H1 (cell line): ENCODE measurements around the gene BMPR1A. TPM values are rescaled to one million over a fixed set of nuclear protein-coding genes. Genes with fewer than 3 reads are reported as not detected.

Experiments
- EGR1 ChIP-seq: IDR thresholded peaks from 2 replicates; pipeline ENCODE4 v1.6.1; 2011; ENCODE audit warnings: low read depth, low read length, borderline replicate concordance
- GABPA ChIP-seq: IDR thresholded peaks from 2 replicates; pipeline ENCODE4 v1.6.1; 2011; ENCODE audit warnings: mild to moderate bottlenecking, low read length, moderate library complexity, borderline replicate concordance; ENCODE audit not compliant: insufficient read depth
- TAF1 ChIP-seq: IDR thresholded peaks from 2 replicates; pipeline ENCODE4 v1.6.1; 2011; ENCODE audit warnings: mild to moderate bottlenecking, low read depth, low read length
- polyA plus RNA-seq, 7 experiments: library from polyadenylated mRNA; depleted of rRNA in 3 of 7; stranded (reverse) in 5 of 7; unstranded in 2 of 7; fragments of >200 nt in 5 of 7; fragments of 200-250 nt in 2 of 7; gene quantifications; 1 replicate in 5 of 7; 2 replicates in 1 of 7; 4 replicates in 1 of 7; pipeline versions ENCODE4 v1.2.1 to v1.2.3, GENCODE V29; 2011 to 2013; ENCODE audit warnings: missing spikeins in 2 of 7, mixed read lengths in 2 of 7
- total RNA-seq: library from RNA; stranded (reverse); fragmentation: NEBNext Ultra II Directional; extraction: Animal tissue kit (Norgen Biotek cat#: 25700); gene quantifications from 2 replicates; pipeline ENCODE4 v1.2.1, GENCODE V29; 2021

BMPR1A gene
- total and polyA plus RNA-seq, 2 of the 8 experiments (the other 6 are each of a cell fraction or from before 2014, with no cell fraction given): 34.4 to 129 TPM

DNA sequence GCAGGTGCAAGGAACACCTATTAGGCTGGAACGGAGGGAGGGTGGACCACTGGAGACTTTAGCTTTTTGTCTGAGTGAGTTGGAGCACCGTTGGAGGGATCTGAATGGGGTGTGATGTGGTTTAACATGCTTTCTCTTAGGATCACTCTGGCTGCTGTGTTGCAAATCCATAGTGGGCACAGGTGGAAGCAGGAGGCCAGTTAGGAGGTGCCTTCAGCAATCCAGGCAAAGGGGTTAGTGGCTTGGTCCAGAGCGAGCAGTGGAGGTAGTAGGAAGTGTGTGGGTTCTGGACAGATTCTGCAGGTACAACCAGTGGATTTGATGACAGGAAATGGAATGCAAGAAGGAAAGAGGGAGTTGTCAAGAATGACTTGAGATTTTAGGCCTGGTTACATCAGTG is 106.0 kb downstream of the BMPR1A start (continued):
- TF ChIP-seq EGR1 (no peak), TAF1 (no peak), GABPA (no peak)
